IPS-20b (cell line): ENCODE data around the gene CAPN10.

ENCODE experiments used
- H3K27ac ChIP-seq: one replicate; pipeline ENCODE4 v1.5.1; 2013; ENCODE audit warnings: low read length
- H3K27me3 ChIP-seq: 2 replicates; pipeline ENCODE4 v1.6.1; 2013; ENCODE audit warnings: mild to moderate bottlenecking, low read length, inconsistent platforms; ENCODE audit not compliant: insufficient read depth
- H3K36me3 ChIP-seq: 2 replicates; pipeline ENCODE4 v1.6.1; 2013; ENCODE audit warnings: low read depth, mild to moderate bottlenecking, inconsistent platforms, low read length, moderate library complexity; ENCODE audit not compliant: insufficient read depth
- H3K4me1 ChIP-seq: 2 replicates; pipeline ENCODE4 v1.6.1; 2013; ENCODE audit warnings: mild to moderate bottlenecking, control low read depth, inconsistent platforms, low read length, moderate library complexity; ENCODE audit not compliant: insufficient read depth
- H3K4me3 ChIP-seq: 2 replicates; pipeline ENCODE4 v1.5.1; 2013; ENCODE audit warnings: mild to moderate bottlenecking, low read length, inconsistent platforms
- H3K9ac ChIP-seq: 2 replicates; pipeline ENCODE4 v1.6.1; 2013; ENCODE audit warnings: low read depth, mild to moderate bottlenecking, inconsistent platforms, low read length, moderate library complexity
- H3K9me3 ChIP-seq: 2 replicates; pipeline ENCODE4 v1.6.1; 2013; ENCODE audit warnings: mild to moderate bottlenecking, low read depth, low read length, inconsistent platforms; ENCODE audit not compliant: insufficient read depth

The CAPN10 gene

DNA sequence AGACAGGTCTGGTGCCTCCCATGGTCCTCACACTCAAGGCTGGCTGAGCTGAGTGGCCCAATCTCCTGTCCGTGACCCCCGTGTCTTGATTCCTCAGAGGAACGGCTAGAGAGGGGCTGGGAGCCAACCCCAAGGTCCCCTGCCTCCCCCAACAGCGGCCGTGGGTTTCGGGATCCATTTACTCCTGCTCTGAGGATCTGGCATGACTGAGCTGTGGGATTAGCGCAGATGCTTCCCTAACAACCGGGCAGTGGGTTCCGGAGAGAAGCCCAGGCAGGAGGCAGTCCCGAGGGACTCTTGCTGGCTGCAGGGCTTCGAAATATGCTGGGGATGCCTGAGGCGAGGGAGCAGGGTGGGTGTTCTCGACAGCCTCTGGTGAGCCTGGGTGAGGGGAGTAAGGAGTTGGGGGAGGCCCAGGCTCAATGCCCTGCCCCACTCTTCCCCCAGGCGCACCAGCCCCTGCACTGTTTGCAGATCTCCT lies 57.7 kb downstream of the CAPN10 start:
- H3K27ac ChIP-seq: no peak overlapping the region
- peaks cover 10% of the 10 kb centered on the region for H3K27me3 ChIP-seq
- no peak overlapping the region for H3K4me3 ChIP-seq
- no peaks in the 10 kb centered on the region for H3K9me3 ChIP-seq
- no peaks in the 10 kb centered on the region; the same call in 1 of the 2 replicates for H3K4me1 ChIP-seq
- no peak overlapping the region for H3K9ac ChIP-seq
- H3K36me3 ChIP-seq: no peaks in the 10 kb centered on the region

- no peaks in the 10 kb centered on the region; the same call in 1 of the 2 replicates for H3K4me1 ChIP-seq
- H3K9ac ChIP-seq: no peak overlapping the region
- H3K36me3 ChIP-seq: no peaks in the 10 kb centered on the region
- no peak overlapping the region for H3K27ac ChIP-seq
- H3K4me3 ChIP-seq: no peak overlapping the region
- peaks cover 16% of the 10 kb centered on the region for H3K27me3 ChIP-seq
- H3K9me3 ChIP-seq: no peaks in the 10 kb centered on the region
Measured at GRCh38 chr2:240644859-240645301, 58.3 kb downstream of the CAPN10 start.

GRCh38 chr2:240645346-240645745 lies 58.8 kb downstream of the CAPN10 start:
- Histone ChIP-seq H3K36me3 (no peaks in the 10 kb centered on the region), H3K4me3 (no peak overlapping the region), H3K9ac (no peak overlapping the region), H3K9me3 (no peaks in the 10 kb centered on the region), H3K27ac (no peak overlapping the region), H3K27me3 (peaks cover 16% of the 10 kb centered on the region), H3K4me1 (no peaks in the 10 kb centered on the region; the same call in 1 of the 2 replicates)

GRCh38 chr2:240645801-240646175 lies 59.3 kb downstream of the CAPN10 start:
- Histone ChIP-seq H3K27ac (no peak overlapping the region), H3K36me3 (no peaks in the 10 kb centered on the region), H3K27me3 (peaks cover 16% of the 10 kb centered on the region), H3K9me3 (no peaks in the 10 kb centered on the region), H3K4me3 (no peak overlapping the region), H3K4me1 (no peaks in the 10 kb centered on the region; the same call in 1 of the 2 replicates), H3K9ac (no peak overlapping the region)

DNA sequence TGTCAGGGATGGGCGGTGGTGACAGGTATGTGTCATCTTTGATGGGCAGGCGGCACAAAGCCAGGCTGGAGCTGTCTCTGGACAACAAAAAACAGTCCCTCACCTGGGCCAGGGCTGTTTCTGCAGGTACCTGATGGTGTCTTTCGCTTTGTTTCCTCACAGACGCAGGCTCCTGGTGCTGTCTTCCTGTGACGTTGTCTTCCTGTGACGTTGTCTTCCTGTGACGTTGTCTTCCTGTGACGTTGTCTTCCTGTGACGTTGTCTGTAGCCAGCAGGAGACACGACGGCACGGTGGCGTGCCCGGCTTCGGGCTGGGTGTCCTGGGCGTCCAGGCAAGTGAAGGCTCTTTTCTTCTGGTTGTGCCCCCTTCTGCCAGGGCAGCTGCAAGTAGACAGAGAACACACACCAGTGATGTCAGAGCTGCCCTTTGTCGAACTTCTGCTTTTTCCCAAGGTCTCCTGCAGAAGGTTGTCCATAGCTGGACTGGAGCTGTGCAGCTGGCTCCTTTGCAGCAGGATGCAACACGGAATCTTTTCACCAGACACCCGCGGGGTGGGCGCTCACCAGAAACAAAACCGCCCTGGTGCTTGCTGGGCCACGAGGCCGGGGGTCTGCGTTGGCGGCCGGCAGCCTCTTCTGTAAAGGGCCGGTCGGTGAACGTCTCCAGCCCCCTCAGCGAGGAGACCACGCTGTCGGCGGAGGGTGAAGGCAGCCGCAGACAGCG lies 59.8 kb downstream of the CAPN10 start:
- Histone ChIP-seq H3K9ac (no peak overlapping the region), H3K36me3 (no peaks in the 10 kb centered on the region), H3K4me1 (no peaks in the 10 kb centered on the region; the same call in 1 of the 2 replicates), H3K9me3 (no peaks in the 10 kb centered on the region), H3K27ac (no peak overlapping the region), H3K27me3 (peaks cover 16% of the 10 kb centered on the region), H3K4me3 (no peak overlapping the region)

GRCh38 chr2:240646900-240647502 lies 60.5 kb downstream of the CAPN10 start:
- no peak overlapping the region for H3K27ac ChIP-seq
- no peak overlapping the region for H3K9ac ChIP-seq
- peaks cover 16% of the 10 kb centered on the region for H3K27me3 ChIP-seq
- H3K36me3 ChIP-seq: no peaks in the 10 kb centered on the region
- H3K4me1 ChIP-seq: no peaks in the 10 kb centered on the region; the same call in 1 of the 2 replicates
- H3K4me3 ChIP-seq: no peak overlapping the region
- H3K9me3 ChIP-seq: peaks cover 3% of the 10 kb centered on the region; the same call in 1 of the 2 replicates

DNA sequence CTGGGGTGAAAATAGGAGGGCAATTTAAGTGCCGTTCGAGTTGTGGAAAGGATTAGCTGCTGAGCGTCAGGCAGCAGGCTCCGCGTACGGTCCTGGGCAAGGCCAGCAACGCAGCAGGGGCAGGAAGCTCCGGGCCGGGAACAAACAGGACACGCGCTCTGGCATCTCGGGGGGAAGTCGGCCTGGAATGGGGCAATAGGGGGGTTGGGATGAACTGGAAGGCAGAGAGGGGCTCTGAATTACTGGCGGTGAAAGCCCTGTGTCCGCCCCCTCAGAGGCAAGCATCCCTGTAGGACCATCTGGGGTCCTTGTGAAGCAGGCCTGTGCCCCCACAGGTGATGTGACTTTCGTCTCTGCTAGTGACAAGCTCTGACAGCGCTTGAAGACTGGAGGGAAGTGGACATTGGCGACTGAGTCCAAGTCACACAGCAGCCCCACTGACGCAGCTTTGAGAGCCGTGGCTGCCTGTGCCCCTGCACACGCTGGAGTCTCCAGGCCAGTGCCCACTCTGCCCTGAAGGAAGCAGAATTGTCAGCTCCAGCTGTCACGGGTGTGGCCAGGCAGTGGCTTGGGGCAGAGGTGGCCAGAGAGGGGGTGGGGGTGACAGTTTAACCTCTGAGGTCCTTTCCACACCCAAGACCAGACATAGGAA lies 61.1 kb downstream of the CAPN10 start:
- Histone ChIP-seq H3K9me3 (peaks cover 3% of the 10 kb centered on the region; the same call in 1 of the 2 replicates), H3K4me1 (no peaks in the 10 kb centered on the region; the same call in 1 of the 2 replicates), H3K36me3 (no peaks in the 10 kb centered on the region), H3K4me3 (no peak overlapping the region), H3K9ac (no peak overlapping the region), H3K27ac (no peak overlapping the region), H3K27me3 (peaks cover 16% of the 10 kb centered on the region)

GRCh38 chr2:240648155-240648649 lies 61.7 kb downstream of the CAPN10 start:
- Histone ChIP-seq H3K36me3 (no peaks in the 10 kb centered on the region), H3K27ac (no peak overlapping the region), H3K9ac (no peak overlapping the region), H3K9me3 (peaks cover 3% of the 10 kb centered on the region; the same call in 1 of the 2 replicates), H3K27me3 (peaks cover 16% of the 10 kb centered on the region), H3K4me1 (no peaks in the 10 kb centered on the region; the same call in 1 of the 2 replicates), H3K4me3 (no peak overlapping the region)
